ENCODE data around the gene ZNF627. TPM values are rescaled to one million over a fixed set of nuclear protein-coding genes. Genes with fewer than 3 reads are reported as not detected.

ZNF627 gene
- total and polyA plus RNA-seq, 5 donors: 4.2 to 7.3 (median 6.9) TPM

GRCh38 chr19:11658970-11659369 is 61.7 kb downstream of the ZNF627 start:
- Histone ChIP-seq H3K27me3 (ENCODE audit: control insufficient read depth, insufficient read depth) (no peaks in the 10 kb centered on the region), H3K4me1 (ENCODE audit: control insufficient read depth, insufficient read depth, low read length) (no peaks in the 10 kb centered on the region), H3K9me3 (ENCODE audit: control insufficient read depth, low read length) (no peaks in the 10 kb centered on the region), H3K4me3 (ENCODE audit: low read length) (no peak overlapping the region), H3K27ac (ENCODE audit: low read length) (no peak overlapping the region)
- ATAC-seq: no peak
- WGBS: 66% methylated on average over 7 of the region's 7 CpGs
- intact Hi-C loops (cut with DNase I): no loop called here
- DNase-seq: no peak

- DNase-seq (no peak), ATAC-seq (no peak)
- no peaks in the 10 kb centered on the region for H3K9me3 ChIP-seq (ENCODE audit: control insufficient read depth, low read length)
- intact Hi-C loops (cut with DNase I): no loop called here
- H3K4me3 ChIP-seq (ENCODE audit: low read length): no peak overlapping the region
- no peaks in the 10 kb centered on the region for H3K4me1 ChIP-seq (ENCODE audit: control insufficient read depth, insufficient read depth, low read length)
- H3K27ac ChIP-seq (ENCODE audit: low read length): no peak overlapping the region
- H3K27me3 ChIP-seq (ENCODE audit: control insufficient read depth, insufficient read depth): no peaks in the 10 kb centered on the region
- 97% methylated on average over 1 of the region's 1 CpG for WGBS
These were observed 62.3 kb downstream of the ZNF627 start for GRCh38 chr19:11659612-11660011.

- Histone ChIP-seq H3K4me3 (ENCODE audit: low read length) (no peak overlapping the region), H3K9me3 (ENCODE audit: control insufficient read depth, low read length) (no peaks in the 10 kb centered on the region), H3K4me1 (ENCODE audit: control insufficient read depth, insufficient read depth, low read length) (no peaks in the 10 kb centered on the region), H3K27ac (ENCODE audit: low read length) (no peak overlapping the region), H3K27me3 (ENCODE audit: control insufficient read depth, insufficient read depth) (no peaks in the 10 kb centered on the region)
- no peak for DNase-seq
- ATAC-seq: no peak
- intact Hi-C loops (cut with DNase I): no loop called here
- 95% methylated on average over 30 of the region's 30 CpGs for WGBS
These were observed 65.0 kb downstream of the ZNF627 start for GRCh38 chr19:11662278-11662677.

GRCh38 chr19:11663181-11663591 is 65.9 kb downstream of the ZNF627 start:
- Histone ChIP-seq H3K4me1 (ENCODE audit: control insufficient read depth, insufficient read depth, low read length) (no peaks in the 10 kb centered on the region), H3K27me3 (ENCODE audit: control insufficient read depth, insufficient read depth) (no peaks in the 10 kb centered on the region), H3K27ac (ENCODE audit: low read length) (no peak overlapping the region), H3K9me3 (ENCODE audit: control insufficient read depth, low read length) (no peaks in the 10 kb centered on the region), H3K4me3 (ENCODE audit: low read length) (no peak overlapping the region)
- ATAC-seq (no peak), DNase-seq (no peak)
- intact Hi-C loops (cut with DNase I): no loop called here
- WGBS: 61% methylated on average over 8 of the region's 8 CpGs

Other genes starting within 250 kb of the ZNF627 start
- 10 to 100 TPM; 23.2 to 32.1 (median 26.3) TPM for gene PLPPR2, start 242.1 kb upstream of the ZNF627 start, total RNA-seq
- gene PLPPR2, start 242.1 kb upstream of the ZNF627 start, polyA plus RNA-seq: 19.7 TPM
- gene SWSAP1, start 222.8 kb upstream of the ZNF627 start, total RNA-seq: 1 to 10 TPM; 1.0 to 1.9 (median 1.3) TPM
- 1.9 TPM for gene SWSAP1, start 222.8 kb upstream of the ZNF627 start, polyA plus RNA-seq
- gene EPOR, start 213.2 kb upstream of the ZNF627 start, total RNA-seq: 10 to 100 TPM in 3 of 4 donors, 1 to 10 TPM in 1; 8.5 to 12.6 (median 11.5) TPM
- gene EPOR, start 213.2 kb upstream of the ZNF627 start, polyA plus RNA-seq: 10.3 TPM
- 10 to 100 TPM; 14.0 to 25.2 (median 14.5) TPM for gene RGL3, start 178.2 kb upstream of the ZNF627 start, total RNA-seq
- gene RGL3, start 178.2 kb upstream of the ZNF627 start, polyA plus RNA-seq: 16.1 TPM
- gene ODAD3, start 162.4 kb upstream of the ZNF627 start, total RNA-seq: 1 to 10 TPM; 1.0 to 1.2 (median 1.0) TPM
- gene ODAD3, start 162.4 kb upstream of the ZNF627 start, polyA plus RNA-seq: 1.1 TPM
- 100 to 1,000 TPM; 125 to 158 (median 137) TPM for gene PRKCSH, start 161.8 kb upstream of the ZNF627 start, total RNA-seq
- 80.1 TPM for gene PRKCSH, start 161.8 kb upstream of the ZNF627 start, polyA plus RNA-seq
- gene ELAVL3, start 116.4 kb upstream of the ZNF627 start, total RNA-seq: not detected
- gene ELAVL3, start 116.4 kb upstream of the ZNF627 start, polyA plus RNA-seq: 0.14 TPM
- 1 to 10 TPM; 3.1 to 5.4 (median 4.4) TPM for gene ZNF653, start 91.6 kb upstream of the ZNF627 start, total RNA-seq
- gene ZNF653, start 91.6 kb upstream of the ZNF627 start, polyA plus RNA-seq: 4.5 TPM
- gene ECSIT, start 68.3 kb upstream of the ZNF627 start, total RNA-seq: 100 to 1,000 TPM in 2 of 4 donors, 10 to 100 TPM in 2; 88.1 to 126 (median 105) TPM
- 133 TPM for gene ECSIT, start 68.3 kb upstream of the ZNF627 start, polyA plus RNA-seq
- gene CNN1, start 58.6 kb upstream of the ZNF627 start, total RNA-seq: 100 to 1,000 TPM; 150 to 246 (median 173) TPM
- 298 TPM for gene CNN1, start 58.6 kb upstream of the ZNF627 start, polyA plus RNA-seq
- 10 to 100 TPM; 35.2 to 47.4 (median 41.0) TPM for gene ELOF1, start 38.3 kb upstream of the ZNF627 start, total RNA-seq
- gene ELOF1, start 38.3 kb upstream of the ZNF627 start, polyA plus RNA-seq: 54.9 TPM
- 1 to 10 TPM; 2.9 to 8.4 (median 6.1) TPM for gene ACP5, start 19.8 kb upstream of the ZNF627 start, total RNA-seq
- gene ACP5, start 19.8 kb upstream of the ZNF627 start, polyA plus RNA-seq: 3.8 TPM
- gene ZNF823, start 141.5 kb downstream of the ZNF627 start, total RNA-seq: 1 to 10 TPM; 2.6 to 6.0 (median 4.5) TPM
- 2.2 TPM for gene ZNF823, start 141.5 kb downstream of the ZNF627 start, polyA plus RNA-seq
- gene ZNF441, start 169.5 kb downstream of the ZNF627 start, total RNA-seq: 1 to 10 TPM; 5.6 to 6.8 (median 6.7) TPM
- 3.0 TPM for gene ZNF441, start 169.5 kb downstream of the ZNF627 start, polyA plus RNA-seq
- gene ZNF491, start 201.0 kb downstream of the ZNF627 start, total RNA-seq: 1 to 10 TPM; 3.1 to 3.8 (median 3.4) TPM
- gene ZNF491, start 201.0 kb downstream of the ZNF627 start, polyA plus RNA-seq: 2.2 TPM
- 1 to 10 TPM; 4.9 to 7.5 (median 6.2) TPM for gene ZNF440, start 216.8 kb downstream of the ZNF627 start, total RNA-seq
- 4.0 TPM for gene ZNF440, start 216.8 kb downstream of the ZNF627 start, polyA plus RNA-seq

Data from right cardiac atrium (tissue), 5 donors.